Endothelial cell of umbilical vein (primary cell): ENCODE measurements around the gene TFAP2D.

Experiments used
- CTCF ChIP-seq, 2 donors: IDR thresholded peaks; 1 replicate in 1 of 2; 2 replicates in 1 of 2; pipeline ENCODE4 v1.5.1; 2011; ENCODE audit warnings: low read length in 2 of 2, mild to moderate bottlenecking in 2 of 2, moderate library complexity in 2 of 2, control low read depth in 1 of 2, inconsistent platforms in 1 of 2, low read depth in 1 of 2; ENCODE audit not compliant: insufficient read depth in 1 of 2; ENCODE audit errors: extremely low read depth in 1 of 2
- EZH2 ChIP-seq: IDR thresholded peaks from 2 replicates; pipeline ENCODE4 v1.6.1; 2012; ENCODE audit warnings: borderline replicate concordance, low read depth, mild to moderate bottlenecking, moderate library complexity, low read length, inconsistent platforms; ENCODE audit not compliant: severe bottlenecking
- JUN ChIP-seq: IDR thresholded peaks from 2 replicates; pipeline ENCODE4 v1.6.1; 2011; ENCODE audit warnings: borderline replicate concordance, low read depth; ENCODE audit not compliant: insufficient read length, insufficient read depth
- POLR2AphosphoS5 ChIP-seq: IDR thresholded peaks from 2 replicates; pipeline ENCODE4 v1.6.1; 2012; ENCODE audit warnings: low read depth, mild to moderate bottlenecking, control low read depth, low read length, moderate library complexity; ENCODE audit not compliant: insufficient read depth
- TF ChIP-seq, protein P1 (sequence below): IDR thresholded peaks from 2 replicates; pipeline ENCODE4 v1.6.1; 2011; ENCODE audit not compliant: insufficient read depth, insufficient read length

GRCh38 chr6:50722829-50723554 is 9.7 kb downstream of the TFAP2D start:
- TF ChIP-seq CTCF (IDR thresholded peaks at IDR 0.05; ENCODE audit: extremely low read depth in 1 of 2, insufficient read depth in 1 of 2, low read depth in 1 of 2, low read length in 2 of 2) (no peak), POLR2AphosphoS5 (no peak), EZH2 (peak; percentile 17), JUN (no peak)
- TF ChIP-seq, protein P1, sequence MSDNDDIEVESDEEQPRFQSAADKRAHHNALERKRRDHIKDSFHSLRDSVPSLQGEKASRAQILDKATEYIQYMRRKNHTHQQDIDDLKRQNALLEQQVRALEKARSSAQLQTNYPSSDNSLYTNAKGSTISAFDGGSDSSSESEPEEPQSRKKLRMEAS: no peak
